OCI-LY7 (cell line): ENCODE results near the gene DCDC2C. TPM values are rescaled to one million over a fixed set of nuclear protein-coding genes. Genes with fewer than 3 reads are reported as not detected.

Experiments
- BruUV-seq: library from RNA; stranded (reverse); fragments of 400-500 nt; replicated peaks from 2 replicates; lab custom pipeline; 2021; lab: Mats Ljungman, UMichigan
- CTCF ChIA-PET: fragments of 300-600 bp; sonication (Branson Sonifier 250); formaldehyde crosslinking; loops from one replicate; lab custom pipeline; 2022; ENCODE audit warnings: antibody characterized with exemption; ENCODE audit not compliant: unreplicated experiment; lab: Charles Lee
- POLR2A ChIA-PET: fragments of 300-600 bp; sonication (Branson Sonifier 250); formaldehyde crosslinking; loops from one replicate; lab custom pipeline; 2022; ENCODE audit warnings: antibody characterized with exemption; lab: Charles Lee
- DNase-seq: peaks from one replicate; pipeline ENCODE4 v3.0.0-alpha.2; 2015; ENCODE audit warnings: low spot score
- H2AFZ ChIP-seq: fragments of 200-600 bp; sonication (generic), shearing (Covaris generic); 2 replicates; pipeline ENCODE4 v1.6.1; 2014; ENCODE audit warnings: mild to moderate bottlenecking, antibody characterized with exemption, low read length, moderate library complexity
- H3K27ac ChIP-seq: fragments of 200-600 bp; sonication (generic); 2 replicates; pipeline ENCODE4 v1.5.1; 2014; ENCODE audit warnings: mixed run types, low read depth, mild to moderate bottlenecking, moderate library complexity, low read length, inconsistent platforms; ENCODE audit not compliant: poor library complexity, severe bottlenecking
- H3K36me3 ChIP-seq: fragments of 200-600 bp; sonication (generic); 2 replicates; pipeline ENCODE4 v1.6.1; 2014; ENCODE audit warnings: mild to moderate bottlenecking, antibody characterized with exemption, low read length, moderate library complexity, mixed read lengths; ENCODE audit not compliant: insufficient read depth
- H3K4me1 ChIP-seq: fragments of 200-600 bp; sonication (generic); 2 replicates; pipeline ENCODE4 v1.5.1; 2014; ENCODE audit warnings: mild to moderate bottlenecking, low read length; ENCODE audit not compliant: insufficient read depth, poor library complexity, severe bottlenecking
- H3K4me2 ChIP-seq: fragments of 200-600 bp; sonication (generic); 2 replicates; pipeline ENCODE4 v1.6.1; 2014; ENCODE audit warnings: mild to moderate bottlenecking, low read length
- H3K4me3 ChIP-seq: fragments of 200-600 bp; sonication (generic); 2 replicates; pipeline ENCODE4 v1.5.1; 2014; ENCODE audit warnings: mild to moderate bottlenecking, low read depth, low read length; ENCODE audit not compliant: poor library complexity, severe bottlenecking
- H3K79me2 ChIP-seq: fragments of 200-600 bp; sonication (generic); 2 replicates; pipeline ENCODE4 v1.6.1; 2016; ENCODE audit warnings: low read depth, mild to moderate bottlenecking, low read length, moderate library complexity, mixed read lengths; ENCODE audit not compliant: insufficient read depth
- H3K9me2 ChIP-seq: fragments of 200-600 bp; sonication (generic); 2 replicates; pipeline ENCODE4 v1.6.1; 2016; ENCODE audit warnings: mild to moderate bottlenecking, low read length, mixed read lengths; ENCODE audit not compliant: insufficient read depth
- H3K9me3 ChIP-seq: fragments of 200-600 bp; sonication (generic); 2 replicates; pipeline ENCODE4 v1.6.1; 2014; ENCODE audit warnings: mild to moderate bottlenecking, mixed run types, low read length, mixed read lengths
- H4K20me1 ChIP-seq: fragments of 200-600 bp; sonication (generic); 2 replicates; pipeline ENCODE4 v1.6.1; 2014; ENCODE audit warnings: mild to moderate bottlenecking, antibody characterized with exemption, low read length, moderate library complexity, mixed read lengths; ENCODE audit not compliant: insufficient read depth
- CTCF ChIP-seq: fragments of 200-600 bp; sonication (generic); conservative IDR thresholded peaks from 2 replicates; pipeline ENCODE4 v1.5.1; 2014; ENCODE audit warnings: mild to moderate bottlenecking, antibody characterized with exemption, low read length, moderate library complexity, mixed read lengths
- EZH2phosphoT487 ChIP-seq: fragments of 200-600 bp; sonication (generic); IDR thresholded peaks from 2 replicates; pipeline ENCODE4 v1.6.1; 2018; ENCODE audit warnings: low read depth, borderline replicate concordance, mild to moderate bottlenecking, mixed run types, antibody characterized with exemption, low read length, moderate library complexity, mixed read lengths
- intact Hi-C: fragments of 100-400 bp; cut with micrococcal nuclease; formaldehyde crosslinking; loops from one replicate; pipeline ENCODE4 v1.10.0; 2022; ENCODE audit not compliant: unreplicated experiment
- total RNA-seq, 2 experiments: library from RNA; depleted of rRNA in 1 of 2; stranded (reverse); fragments of >200 nt in 1 of 2; shearing (Covaris generic) in 1 of 2; gene quantifications; 2 replicates each; pipeline ENCODE4 v1.2.3, GENCODE V29; 2014 to 2022

DCDC2C gene
- total RNA-seq, 2 experiments from 2014 or later: not detected

- no peaks in the 10 kb centered on the region for H3K79me2 ChIP-seq
- H3K9me2 ChIP-seq: no peaks in the 10 kb centered on the region
- ChIA-PET POLR2A (no interaction called here), CTCF (no interaction called here)
- H3K36me3 ChIP-seq: no peaks in the 10 kb centered on the region
- H3K27ac ChIP-seq: no peak overlapping the region
- no peaks in the 10 kb centered on the region for H3K4me1 ChIP-seq
- no peaks in the 10 kb centered on the region for H3K9me3 ChIP-seq
- no peak overlapping the region for H3K4me3 ChIP-seq
- no peak overlapping the region for H2AFZ ChIP-seq
- TF ChIP-seq EZH2phosphoT487 (no peak), CTCF (no peak)
- no peaks in the 10 kb centered on the region for H4K20me1 ChIP-seq
- intact Hi-C loops: no loop called here
- H3K4me2 ChIP-seq: no peak overlapping the region
- DNase-seq: no peak
- BruUV-seq: no TSS peak
These were observed 43.8 kb downstream of the DCDC2C start for GRCh38 chr2:3747032-3747654.

GRCh38 chr2:3747826-3748225 is 44.5 kb downstream of the DCDC2C start:
- H3K4me1 ChIP-seq: no peaks in the 10 kb centered on the region
- no peak overlapping the region for H3K4me2 ChIP-seq
- intact Hi-C loops: no loop called here
- no peak overlapping the region for H3K4me3 ChIP-seq
- no TSS peak for BruUV-seq
- ChIA-PET CTCF (no interaction called here), POLR2A (no interaction called here)
- H2AFZ ChIP-seq: no peak overlapping the region
- no peaks in the 10 kb centered on the region for H3K9me2 ChIP-seq
- no peak overlapping the region for H3K27ac ChIP-seq
- DNase-seq: no peak
- H3K79me2 ChIP-seq: no peaks in the 10 kb centered on the region
- H4K20me1 ChIP-seq: no peaks in the 10 kb centered on the region
- H3K36me3 ChIP-seq: no peaks in the 10 kb centered on the region
- H3K9me3 ChIP-seq: no peaks in the 10 kb centered on the region
- TF ChIP-seq EZH2phosphoT487 (no peak), CTCF (no peak)

- no peak overlapping the region for H2AFZ ChIP-seq
- BruUV-seq: no TSS peak
These were observed 45.8 kb downstream of the DCDC2C start for GRCh38 chr2:3749201-3749600.

More at GRCh38 chr2:3749201-3749600, 45.8 kb downstream of the DCDC2C start:
- intact Hi-C loops: no loop called here
- ChIA-PET CTCF (no interaction called here), POLR2A (interaction anchor here (1.1 kb wide), 1 partner anchor 12 kb away, joined by 5 read pairs; no protein-coding TSS in a partner anchor)
- no peak overlapping the region for H3K4me2 ChIP-seq
- no peaks in the 10 kb centered on the region for H3K79me2 ChIP-seq
- TF ChIP-seq EZH2phosphoT487 (no peak), CTCF (no peak)
- H3K9me3 ChIP-seq: no peaks in the 10 kb centered on the region
- H4K20me1 ChIP-seq: no peaks in the 10 kb centered on the region
- no peak for DNase-seq
- H3K4me3 ChIP-seq: no peak overlapping the region
- no peaks in the 10 kb centered on the region for H3K36me3 ChIP-seq
- no peak overlapping the region for H3K27ac ChIP-seq
- H3K9me2 ChIP-seq: no peaks in the 10 kb centered on the region
- H3K4me1 ChIP-seq: no peaks in the 10 kb centered on the region
